ENCODE results near the gene CTAGE4.
A peak's percentile ranks its signal among the peaks of the same experiment; 100 is the strongest.
"Not testable (repeated sequence)": the region's sequence is repeated elsewhere in the genome, so short reads cannot be mapped to it uniquely, and the experiment has no call there.

The CTAGE4 gene

DNA sequence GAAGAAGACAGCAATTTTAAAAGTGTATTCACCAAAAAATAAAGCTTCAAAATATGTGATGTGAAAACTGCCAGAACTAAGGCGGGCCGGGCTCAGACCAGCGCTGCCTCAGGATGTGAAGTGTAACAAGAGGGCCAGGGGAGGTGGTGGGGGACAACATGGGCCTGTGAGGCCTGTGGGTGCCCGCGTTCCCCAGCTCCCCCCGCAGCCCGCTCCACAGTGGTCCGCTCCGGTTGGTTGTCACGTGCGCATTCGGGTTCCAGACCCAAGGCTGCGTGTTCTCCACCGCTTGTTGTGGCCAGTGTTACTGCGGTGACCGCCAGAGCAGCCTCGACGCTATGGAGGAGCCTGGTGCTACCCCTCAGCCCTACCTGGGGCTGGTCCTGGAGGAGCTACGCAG lies at the start of gene CTAGE4:
TSS of gene CTAGE4 (plus strand) at position 301 of the 400 bp plus-strand sequence. CDS start at position 339, 38 bp downstream.
- DNase-seq (ENCODE audit: low read depth in 2 of 2): not testable (repeated sequence)

DNA sequence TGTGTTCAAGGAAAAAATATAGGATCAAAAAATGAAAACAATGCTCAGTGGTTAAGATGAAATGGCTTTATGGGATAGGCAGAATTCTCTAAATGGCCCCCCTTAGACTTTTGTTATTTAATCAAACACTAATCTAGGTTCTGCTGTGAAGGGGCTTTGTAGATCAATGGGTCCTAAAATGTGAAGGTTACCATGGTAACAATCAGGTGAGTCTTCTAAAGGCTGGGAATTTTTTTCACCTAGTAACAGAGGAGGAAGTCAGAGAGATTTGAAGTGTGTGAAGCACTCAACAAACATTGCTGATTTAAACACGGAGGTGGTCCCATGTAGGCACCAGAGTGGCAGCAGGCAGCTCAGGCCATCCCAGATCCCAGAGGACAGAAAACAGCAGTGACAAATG lies 49.1 kb upstream of the CTAGE4 start:
- no peak for DNase-seq (ENCODE audit: low read depth in 2 of 2)

DNA sequence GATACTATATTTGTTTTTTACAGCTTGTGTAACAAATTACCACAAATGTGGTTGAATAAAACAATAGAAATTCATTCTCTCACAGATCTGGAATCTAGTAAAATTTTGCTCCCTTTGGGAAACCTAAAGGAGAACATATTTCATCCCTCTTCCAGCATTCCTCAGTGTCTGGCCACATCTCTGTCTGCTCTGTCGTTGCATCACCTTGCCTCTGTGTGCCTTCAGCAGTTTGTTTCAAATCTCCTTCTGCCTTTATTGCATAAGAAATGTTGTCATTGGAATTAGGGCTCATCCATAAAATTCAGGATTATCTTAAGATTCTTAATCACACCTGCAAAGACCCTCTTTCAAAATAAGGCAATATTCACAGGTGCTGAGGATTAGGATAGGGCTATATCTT lies 45.8 kb upstream of the CTAGE4 start:
- no peak for DNase-seq (ENCODE audit: low read depth in 2 of 2)

GRCh38 chr7:144142187-144142586 lies 41.1 kb upstream of the CTAGE4 start:
- DNase-seq (ENCODE audit: low read depth in 2 of 2): no peak

DNA sequence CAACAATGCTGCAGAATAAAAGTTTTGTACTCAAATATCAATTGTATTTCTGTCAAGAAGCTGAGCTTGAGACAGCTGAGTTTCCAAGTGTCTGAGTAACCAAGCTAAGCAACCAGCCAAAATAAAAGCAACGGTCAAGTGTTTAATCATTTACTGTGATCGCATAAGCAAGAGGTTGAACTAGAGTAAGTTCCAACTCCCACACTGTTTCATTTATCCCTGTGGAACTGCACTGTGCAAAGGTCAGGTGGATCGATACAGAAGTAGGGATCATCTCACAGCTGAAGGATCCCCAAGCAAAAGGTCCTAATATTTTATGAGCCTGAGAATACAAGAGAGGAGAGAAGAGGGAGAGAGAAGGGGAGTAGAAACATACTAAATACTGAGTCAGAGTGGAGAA lies 38.8 kb upstream of the CTAGE4 start:
- DNase-seq (ENCODE audit: low read depth in 2 of 2): no peak

DNA sequence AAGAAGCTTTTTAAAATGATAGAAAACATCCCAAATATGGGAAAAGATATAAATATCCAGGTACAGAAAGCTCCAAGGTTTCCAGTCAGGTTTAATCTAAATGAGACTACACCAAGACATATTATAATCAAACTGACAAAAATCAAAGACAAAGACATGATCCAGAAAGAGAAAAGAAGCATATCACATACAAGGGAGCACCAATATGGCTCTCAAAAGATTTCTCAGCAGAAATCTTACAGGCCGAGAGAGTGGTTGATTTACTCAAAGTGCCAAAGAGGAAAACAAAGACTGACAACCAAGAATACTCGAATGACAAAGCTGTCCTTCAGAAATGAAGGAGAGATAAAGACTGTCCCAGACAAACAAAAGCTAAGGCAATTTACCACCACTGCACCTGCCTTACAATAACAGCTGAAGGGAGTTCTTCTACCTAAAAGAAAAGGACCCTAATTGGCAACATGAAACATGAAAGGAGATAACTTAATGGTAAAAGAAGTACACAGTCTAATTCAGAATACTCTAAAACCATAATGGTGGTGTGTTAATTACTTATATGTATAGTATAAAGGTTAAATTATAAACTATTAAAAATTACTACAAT lies 34.9 kb upstream of the CTAGE4 start:
- no peak for DNase-seq (ENCODE audit: low read depth in 2 of 2)

GRCh38 chr7:144158861-144159260 lies 24.4 kb upstream of the CTAGE4 start:
- DNase-seq (ENCODE audit: low read depth in 2 of 2): no peak

DNA sequence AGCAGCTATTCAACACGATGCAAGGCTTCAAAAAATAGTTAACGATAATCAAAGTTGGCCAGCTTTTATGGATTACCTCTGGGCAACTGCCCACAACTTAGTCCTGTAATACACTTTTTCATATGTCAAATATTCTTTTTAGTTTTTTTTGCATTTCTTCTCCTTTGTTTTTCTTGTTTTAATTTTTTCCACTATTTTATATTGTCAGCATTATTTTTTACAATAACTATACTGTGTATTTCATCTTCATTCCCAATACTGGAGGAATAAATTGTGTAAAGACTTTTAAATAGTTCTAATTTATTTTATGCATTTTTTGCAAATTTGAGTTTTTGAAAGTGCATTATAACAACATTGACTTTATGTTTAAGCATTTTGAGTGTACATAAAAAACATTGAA lies 18.5 kb upstream of the CTAGE4 start:
- DNase-seq (ENCODE audit: low read depth in 2 of 2): no peak

- not testable (repeated sequence) for DNase-seq (ENCODE audit: low read depth in 2 of 2)
Measured at GRCh38 chr7:144171594-144172350, 11.5 kb upstream of the CTAGE4 start.

DNA sequence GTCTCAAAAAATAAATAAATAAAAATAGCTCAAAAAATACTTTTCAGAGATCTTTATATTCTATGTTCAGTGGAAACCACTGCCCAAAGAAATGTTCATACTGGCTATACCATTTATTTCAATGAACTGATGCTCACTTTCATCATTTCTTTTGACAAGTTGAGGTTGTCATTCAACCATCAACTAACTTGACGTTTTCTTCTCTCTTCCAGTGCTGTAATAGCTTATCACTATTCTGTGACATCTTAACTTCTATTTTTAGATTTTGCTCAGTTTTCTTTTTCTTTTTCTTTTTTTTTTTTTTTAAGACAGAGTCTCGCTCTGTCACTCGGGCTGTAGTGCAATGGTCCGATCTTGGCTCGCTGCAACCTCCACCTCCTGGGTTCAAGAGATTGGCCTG lies 8.7 kb upstream of the CTAGE4 start:
- DNase-seq (ENCODE audit: low read depth in 2 of 2): no peak

- DNase-seq (ENCODE audit: low read depth in 2 of 2): peak in 1 of 2 experiments; percentile 2
Measured at GRCh38 chr7:144178380-144179164, 4.7 kb upstream of the CTAGE4 start.

DNA sequence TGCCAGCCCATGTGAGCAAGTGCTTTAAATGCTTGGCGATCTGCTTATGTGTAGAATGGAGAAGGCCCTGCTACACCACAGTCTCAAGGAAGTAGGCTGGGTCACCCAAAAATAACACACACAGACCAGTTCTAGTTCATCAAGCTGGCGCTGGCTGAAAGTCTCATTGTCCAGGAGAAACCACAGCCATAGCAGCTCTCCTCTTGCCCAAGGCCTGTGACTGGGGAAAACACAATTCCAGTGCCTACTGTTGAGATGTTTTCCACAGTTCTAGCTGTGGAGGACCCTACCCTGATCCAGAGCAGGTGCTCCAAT lies 4.1 kb upstream of the CTAGE4 start:
- DNase-seq (ENCODE audit: low read depth in 2 of 2): not testable (repeated sequence)

GRCh38 chr7:144187848-144188247 lies 4.6 kb downstream of the CTAGE4 start:
- not testable (repeated sequence) for DNase-seq (ENCODE audit: low read depth in 2 of 2)

DNA sequence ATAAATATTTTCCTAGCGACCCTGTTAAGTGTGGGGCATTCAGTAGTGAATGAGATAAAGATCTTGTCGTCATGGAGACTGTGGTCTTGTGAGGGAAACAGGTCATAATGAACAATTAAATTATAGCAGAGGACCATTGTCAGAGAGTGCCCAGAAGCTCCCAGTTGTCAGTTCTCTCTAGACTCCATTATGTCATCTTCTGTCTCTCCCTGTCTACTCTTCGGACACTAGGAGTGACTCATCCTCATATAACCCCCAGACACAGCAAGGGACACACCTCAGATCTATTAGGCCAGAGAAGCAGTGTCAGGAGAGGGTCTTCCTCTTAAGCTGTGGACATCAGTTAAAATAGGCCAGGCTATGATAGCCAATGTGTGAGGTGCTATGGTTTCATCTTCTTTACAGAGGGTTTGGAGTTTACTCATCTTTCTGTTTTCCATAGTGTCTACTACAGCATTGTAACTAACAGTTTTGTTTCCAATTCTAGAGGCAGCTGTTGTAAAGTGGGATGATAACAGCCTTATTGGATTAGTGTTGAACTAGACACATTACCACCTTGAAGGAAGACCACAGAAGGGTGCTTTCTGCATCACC lies 5.4 kb downstream of the CTAGE4 start:
- not testable (repeated sequence) for DNase-seq (ENCODE audit: low read depth in 2 of 2)

DNA sequence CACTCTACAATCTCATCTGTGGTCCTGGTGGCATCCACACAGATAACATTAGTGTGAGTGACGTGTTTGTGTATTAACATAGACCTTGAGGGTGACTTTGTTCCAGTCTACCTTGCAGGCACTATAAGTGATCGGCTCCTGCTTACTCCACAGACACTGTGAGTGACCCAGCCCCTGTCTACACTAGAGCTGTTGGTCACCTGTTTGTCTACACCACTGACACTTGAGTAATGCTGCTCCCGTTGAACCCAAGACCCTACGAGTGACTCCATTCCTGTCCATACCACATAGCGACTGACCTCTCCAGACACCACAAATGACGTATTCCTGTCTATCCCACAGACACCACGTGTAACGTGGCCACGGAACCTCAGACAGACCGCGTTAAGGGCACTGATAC lies 10.5 kb downstream of the CTAGE4 start:
- not testable (repeated sequence) for DNase-seq (ENCODE audit: low read depth in 2 of 2)

DNA sequence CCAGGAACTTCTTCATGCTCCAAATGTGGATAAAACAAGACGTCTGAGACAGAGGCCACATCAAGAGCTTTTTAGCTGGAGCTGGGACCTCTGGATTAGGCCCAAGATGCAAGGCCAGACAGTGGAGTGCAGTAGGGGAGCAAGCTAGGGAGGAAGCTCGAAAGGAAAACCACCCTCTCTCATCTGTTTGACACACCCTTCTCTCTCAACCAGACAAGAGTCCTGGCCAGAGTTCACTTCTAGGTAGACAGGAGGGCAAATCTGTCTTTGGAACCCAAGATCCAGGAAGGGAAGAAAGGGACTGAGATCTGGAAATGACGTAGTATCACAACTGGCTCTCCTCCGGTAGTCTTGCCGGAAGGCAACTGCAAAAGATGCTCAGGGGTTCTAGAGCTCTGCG lies 11.2 kb downstream of the CTAGE4 start:
- not testable (repeated sequence) for DNase-seq (ENCODE audit: low read depth in 2 of 2)

GRCh38 chr7:144195212-144195872 lies 12.1 kb downstream of the CTAGE4 start, which contains the start of gene ARHGEF35:
TSS of gene ARHGEF35 (minus strand) at chr7:144195833. CDS start at chr7:144188383, 7,450 bp downstream.
- DNase-seq (ENCODE audit: low read depth in 2 of 2): not testable (repeated sequence)

DNA sequence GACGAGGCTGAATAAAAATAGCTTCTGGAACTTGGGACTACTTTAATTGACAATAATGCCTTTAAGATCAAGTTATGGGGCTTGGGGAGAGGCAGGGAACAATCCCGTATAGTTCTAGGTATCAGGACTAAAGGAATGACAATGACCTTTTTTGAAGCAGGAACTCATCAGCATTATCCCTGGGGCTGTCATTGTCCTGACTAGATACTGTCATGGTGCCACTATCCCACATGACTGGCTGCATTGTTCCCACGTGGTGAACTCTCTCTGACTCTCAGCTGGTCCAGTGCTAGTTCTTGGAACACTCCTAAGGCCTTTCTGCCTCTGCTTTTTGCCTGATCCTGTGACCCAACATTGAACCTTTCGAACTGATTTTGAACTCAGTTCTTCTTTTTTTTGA lies 15.7 kb downstream of the CTAGE4 start:
- not testable (repeated sequence) for DNase-seq (ENCODE audit: low read depth in 2 of 2)

- not testable (repeated sequence) for DNase-seq (ENCODE audit: low read depth in 2 of 2)
Measured at GRCh38 chr7:144201978-144202377, 18.7 kb downstream of the CTAGE4 start.

DNA sequence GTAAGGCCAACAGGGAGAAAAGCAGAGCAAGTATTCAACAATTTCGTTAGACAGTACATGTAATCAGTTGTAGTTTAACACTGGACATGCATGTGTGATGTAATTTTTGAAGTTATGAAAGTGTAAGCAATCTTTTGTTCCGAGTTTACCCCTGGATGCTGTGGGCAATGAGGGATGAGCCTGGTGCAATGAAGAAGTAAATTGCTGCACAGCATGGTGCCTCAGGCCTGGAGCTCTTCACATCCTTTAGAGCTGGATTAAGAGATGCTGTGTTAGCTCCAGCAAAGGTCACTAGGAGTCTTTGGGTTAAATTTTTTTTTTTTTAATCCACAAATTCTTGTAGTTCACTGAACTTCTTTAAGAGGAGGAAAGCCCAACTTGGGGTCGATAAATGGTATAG lies 19.8 kb downstream of the CTAGE4 start:
- DNase-seq (ENCODE audit: low read depth in 2 of 2): not testable (repeated sequence)

DNA sequence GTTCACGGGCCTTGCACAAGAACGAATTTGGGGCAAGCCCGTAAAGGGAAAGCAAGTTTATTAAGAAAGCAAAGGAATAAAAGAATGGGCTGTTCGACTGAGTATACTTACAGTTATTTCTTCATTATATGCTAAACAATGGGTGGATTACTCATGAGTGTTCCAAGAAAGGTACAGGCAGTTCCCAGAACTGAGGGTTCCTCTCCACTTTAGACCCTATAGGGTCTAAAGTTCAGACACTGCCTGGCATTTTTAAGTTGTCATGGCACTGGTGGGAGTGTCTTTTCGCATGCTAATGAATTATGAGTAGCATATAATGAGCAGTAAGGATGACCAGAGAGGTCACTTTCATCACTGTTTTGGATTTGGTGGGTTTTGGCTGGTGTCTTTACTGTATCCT lies 22.0 kb downstream of the CTAGE4 start:
- DNase-seq (ENCODE audit: low read depth in 2 of 2): not testable (repeated sequence)

DNA sequence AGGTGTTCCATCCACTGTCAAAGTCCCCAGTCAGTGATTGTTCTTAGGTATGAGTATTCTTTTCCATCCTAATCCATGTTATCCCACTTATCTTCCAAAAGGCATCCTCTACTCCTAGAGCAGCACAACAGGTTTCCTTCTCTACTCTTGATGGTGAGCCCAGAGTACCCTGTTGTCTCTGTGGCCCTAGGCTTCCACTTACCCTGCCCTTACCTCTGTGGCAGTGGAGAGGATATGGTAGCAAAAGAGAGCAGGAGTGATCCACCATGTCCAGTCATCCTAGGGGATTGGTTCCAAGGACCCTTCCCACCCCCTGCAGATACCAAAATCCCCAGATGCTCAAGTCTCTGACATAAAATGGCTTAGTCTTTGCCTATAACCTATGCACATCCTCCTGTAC lies 33.9 kb downstream of the CTAGE4 start:
- DNase-seq (ENCODE audit: low read depth in 2 of 2): not testable (repeated sequence)

Measured in stimulated activated CD4-positive, alpha-beta T cell treated with anti-CD3 and anti-CD28 coated beads, Interleukin-12 subunit alpha, Interleukin-12 subunit beta, amount 100 ng/mL, for 24 hours (primary cell).